GM12878 (cell line): ENCODE measurements around the gene FOXP3. TPM values are rescaled to one million over a fixed set of nuclear protein-coding genes. Genes with fewer than 3 reads are reported as not detected.

ENCODE experiments used
- ATAC-seq: fragments of 200-7000 bp; cut with Tn5 transposase; 3 replicates; pipeline ENCODE4 v1.9.1; 2020; ENCODE audit warnings: mild to moderate bottlenecking, moderate library complexity
- BruUV-seq: library from RNA; stranded (reverse); fragments of 400-500 nt; replicated peaks from 2 replicates; lab custom pipeline; 2021; lab: Mats Ljungman, UMichigan
- CTCF ChIA-PET: fragments of 300-600 bp; sonication (Branson Sonifier 250); formaldehyde crosslinking; extraction: SDS; loops from one replicate; lab custom pipeline; 2021; ENCODE audit warnings: inconsistent platforms; lab: Yijun Ruan, JAX
- POLR2A ChIA-PET: fragments of 350-600 bp; formaldehyde crosslinking; extraction: SDS; loops from one replicate; lab custom pipeline; 2021; ENCODE audit warnings: inconsistent platforms; lab: Charles Lee
- RAD21 ChIA-PET: fragments of 300-600 bp; sonication (Branson Sonifier 250); formaldehyde crosslinking; loops from one replicate; lab custom pipeline; 2023; ENCODE audit warnings: antibody characterized with exemption; ENCODE audit not compliant: unreplicated experiment; lab: Charles Lee
- SMC1A ChIA-PET: fragments of 300-600 bp; sonication (Branson Sonifier 250); formaldehyde crosslinking; loops from one replicate; lab custom pipeline; 2023; ENCODE audit not compliant: unreplicated experiment, uncharacterized antibody; lab: Charles Lee
- DNase-seq: peaks from one replicate; pipeline ENCODE4 v3.0.0-alpha.2; 2011; ENCODE audit warnings: low read depth, low spot score
- FAIRE-seq: peaks from 3 replicates; lab custom pipeline; 2011; peaks lifted over from hg19 to GRCh38; lab: Jason Lieb, UNC
- H2AFZ ChIP-seq: 2 replicates; pipeline ENCODE4 v1.6.0; 2011; ENCODE audit warnings: low read depth, low read length, control low read depth; ENCODE audit not compliant: control insufficient read depth
- H3K27ac ChIP-seq: 2 replicates; pipeline ENCODE4 v1.5.1; 2011; ENCODE audit warnings: control low read depth; ENCODE audit not compliant: control insufficient read depth, insufficient read depth
- H3K27me3 ChIP-seq, 2 experiments: replicated peaks in 1 of 2; 2 replicates each; pipeline versions ENCODE4 v1.6.0 to v1.6.1; 2011; ENCODE audit warnings: low read length in 1 of 2; ENCODE audit not compliant: control insufficient read depth in 2 of 2, insufficient read depth in 2 of 2
- H3K36me3 ChIP-seq, 2 experiments: 2 replicates each; pipeline ENCODE4 v1.5.1; 2011; ENCODE audit warnings: low read length in 1 of 2; ENCODE audit not compliant: control insufficient read depth in 2 of 2, insufficient read depth in 2 of 2
- H3K4me1 ChIP-seq: 2 replicates; pipeline ENCODE4 v1.6.1; 2011; ENCODE audit warnings: mild to moderate bottlenecking, low read length, moderate library complexity, mixed read lengths; ENCODE audit not compliant: control insufficient read depth, insufficient read depth
- H3K4me2 ChIP-seq: 2 replicates; pipeline ENCODE4 v1.6.0; 2011; ENCODE audit warnings: control low read depth; ENCODE audit not compliant: control insufficient read depth, insufficient read depth
- H3K4me3 ChIP-seq: fragments of 200-600 bp; sonication (generic); 2 replicates; pipeline ENCODE4 v1.5.1; 2016
- H3K79me2 ChIP-seq: 2 replicates; pipeline ENCODE4 v1.6.0; 2011; ENCODE audit warnings: low read length; ENCODE audit not compliant: control insufficient read depth, insufficient read depth
- H3K9ac ChIP-seq: 2 replicates; pipeline ENCODE4 v1.8.0; 2011; ENCODE audit warnings: low read length, control low read depth, mixed read lengths; ENCODE audit not compliant: control insufficient read depth, insufficient read depth
- H3K9me3 ChIP-seq: replicated peaks from 3 replicates; pipeline ENCODE4 v1.5.1; 2011; ENCODE audit warnings: mild to moderate bottlenecking, low read length; ENCODE audit not compliant: control insufficient read depth, insufficient read depth
- H4K20me1 ChIP-seq: 2 replicates; pipeline ENCODE4 v1.6.0; 2011; ENCODE audit not compliant: control insufficient read depth, insufficient read depth
- CEBPZ ChIP-seq: fragments of 150-350 bp; IDR thresholded peaks from 2 replicates; pipeline ENCODE4 v1.6.1; 2016; ENCODE audit warnings: low read depth, low read length
- CHD2 ChIP-seq: IDR thresholded peaks from 2 replicates; pipeline ENCODE4 v1.6.1; 2011; ENCODE audit warnings: low read depth, low read length, improper control_type of control experiment, borderline replicate concordance
- ESRRA ChIP-seq: IDR thresholded peaks from 2 replicates; pipeline ENCODE4 v1.6.1; 2012; ENCODE audit warnings: mild to moderate bottlenecking, low read length, improper control_type of control experiment
- ETV6 ChIP-seq, 2 experiments: fragments of 450-650 bp in 1 of 2; IDR thresholded peaks in 1 of 2; conservative IDR thresholded peaks in 1 of 2; 2 replicates each; pipeline ENCODE4 v1.6.1; 2014; ENCODE audit warnings: antibody characterized with exemption in 1 of 2, borderline replicate concordance in 1 of 2, low read depth in 1 of 2, mild to moderate bottlenecking in 1 of 2, moderate library complexity in 1 of 2
- MEF2B ChIP-seq: fragments of 450-650 bp; IDR thresholded peaks from 2 replicates; pipeline ENCODE4 v1.6.1; 2018; ENCODE audit warnings: mild to moderate bottlenecking, moderate library complexity; ENCODE audit not compliant: partially characterized antibody, poor library complexity, severe bottlenecking
- PML ChIP-seq: IDR thresholded peaks from 2 replicates; pipeline ENCODE4 v1.6.1; 2012; ENCODE audit warnings: low read length, inconsistent platforms
- TAF1 ChIP-seq: IDR thresholded peaks from 2 replicates; pipeline ENCODE4 v1.6.1; 2011; ENCODE audit warnings: mild to moderate bottlenecking, low read depth, low read length, borderline replicate concordance
- YBX1 ChIP-seq: fragments of 450-650 bp; IDR thresholded peaks from 2 replicates; pipeline ENCODE4 v1.6.1; 2016; ENCODE audit warnings: antibody characterized with exemption
- ZNF207 ChIP-seq: fragments of 450-650 bp; IDR thresholded peaks from 2 replicates; pipeline ENCODE4 v1.6.1; 2014; ENCODE audit warnings: antibody characterized with exemption, mild to moderate bottlenecking, borderline replicate concordance
- ZNF274 ChIP-seq: IDR thresholded peaks from one replicate; pipeline ENCODE4 v1.8.0; 2011; ENCODE audit not compliant: insufficient read length, insufficient read depth
- WGBS: methylation state at CpG from one replicate; pipeline ENCODE4 v1.1.6; 2016; ENCODE audit warnings: low lambda C conversion rate; ENCODE audit not compliant: insufficient replicate concordance, insufficient coverage; ENCODE audit errors: missing lambda C conversion rate; 5-methylcytosine and 5-hydroxymethylcytosine counted together
- in situ Hi-C: fragments of 300-500 bp; cut with MboI; formaldehyde crosslinking; loops from 9 replicates; pipeline ENCODE4 v1.14.3; 2018; ENCODE audit warnings: mixed read lengths
- intact Hi-C: fragments of 100-400 bp; cut with micrococcal nuclease; formaldehyde crosslinking; loops from one replicate; pipeline ENCODE4 v1.14.2; 2022; ENCODE audit not compliant: unreplicated experiment
- polyA plus RNA-seq, 11 experiments: library from polyadenylated mRNA; depleted of rRNA in 4 of 11; unstranded in 6 of 11; stranded (reverse) in 5 of 11; fragments of >200 nt; fragmentation: Nextera tagmentation in 4 of 11; fragmentation: Illumina TruSeq in 1 of 11; extraction: Ambion mirVana in 4 of 11; extraction: Trizol in 1 of 11; gene quantifications; 1 replicate in 1 of 11; 2 replicates in 10 of 11; pipeline versions ENCODE4 v1.2.1 to v1.2.3, GENCODE V29; 2011 to 2016; ENCODE audit warnings: inconsistent platforms in 2 of 11, missing spikeins in 2 of 11, low read depth in 1 of 11
- total RNA-seq, 4 experiments: library from RNA; depleted of rRNA in 3 of 4; stranded (reverse); fragments of >200 nt in 3 of 4; fragmentation: Illumina TruSeq in 1 of 4; extraction: Trizol in 1 of 4; gene quantifications; 2 replicates each; pipeline versions ENCODE4 v1.2.1 to v1.2.3, GENCODE V29; 2013 to 2021

The FOXP3 gene
- total and polyA plus RNA-seq, 10 of the 15 experiments (the other 5 are each of a cell fraction or from before 2014, with no cell fraction given): 0.02 to 0.21 (median 0.08) TPM; not detected in 3

GRCh38 chrX:49303346-49303745 is 38.8 kb upstream of the FOXP3 start, which contains the start of gene GAGE10:
Gene GAGE10 (plus strand): TSS chrX:49303646. CDS start chrX:49304860, 1,214 bp downstream.
- no peak for ATAC-seq

More at GRCh38 chrX:49303346-49303745, 38.8 kb upstream of the FOXP3 start, which contains the start of gene GAGE10:
- H3K27ac ChIP-seq: no peak within 1 kb of the TSS
- in situ Hi-C loops: no loop called here
- H2AFZ ChIP-seq: no peak within 1 kb of the TSS
- H3K4me3 ChIP-seq: no peak within 1 kb of the TSS
- DNase-seq (no peak), FAIRE-seq (no peak)
- no peaks in the 10 kb centered on the region for H3K27me3 ChIP-seq
- no peaks in the 10 kb centered on the region for H3K79me2 ChIP-seq
- no peaks in the 10 kb centered on the region for H4K20me1 ChIP-seq
- H3K4me1 ChIP-seq: no peaks in the 10 kb centered on the region
- no peak within 1 kb of the TSS for H3K4me2 ChIP-seq
- no peaks in the 10 kb centered on the region for H3K9me3 ChIP-seq
- SMC1A ChIA-PET: no interaction called here
- no peaks in the 10 kb centered on the region for H3K36me3 ChIP-seq
- POLR2A ChIA-PET: no interaction called here
- 49% methylated on average over 11 of the region's 15 CpGs for WGBS
- no TSS peak for BruUV-seq
- CTCF ChIA-PET: no interaction called here
- TF ChIP-seq MEF2B: no peak
- TF ChIP-seq TAF1: no peak
- no peak for TF ChIP-seq CEBPZ
- no peak for TF ChIP-seq ESRRA
- no peak for TF ChIP-seq ZNF207
- TF ChIP-seq PML: no peak
- no peak for TF ChIP-seq CHD2
- no peak for TF ChIP-seq ZNF274
- no peak for TF ChIP-seq YBX1
- TF ChIP-seq ETV6 (conservative IDR thresholded peaks at IDR 0.05 in 1 of 2, IDR thresholded peaks at IDR 0.05 in 1 of 2; ENCODE audit: borderline replicate concordance in 1 of 2, low read depth in 1 of 2): no peak
- H3K9ac ChIP-seq: no peak within 1 kb of the TSS
- RAD21 ChIA-PET: no interaction called here
- intact Hi-C loops: no loop called here
